Endothelial cell of umbilical vein (primary cell): ENCODE data around the gene STXBP5. TPM values are rescaled to one million over a fixed set of nuclear protein-coding genes. Genes with fewer than 3 reads are reported as not detected.
A peak's percentile ranks its signal among the peaks of the same experiment; 100 is the strongest.

Source experiments
- BruUV-seq: library from RNA; stranded (reverse); fragments of 400-500 nt; replicated peaks from 2 replicates; lab custom pipeline; 2021; lab: Mats Ljungman, UMichigan
- CTCF ChIA-PET: fragments of 300-600, 350-600 bp; sonication (Branson Sonifier 250); formaldehyde crosslinking; loops from one replicate; lab custom pipeline; 2021; ENCODE audit warnings: antibody characterized with exemption, inconsistent platforms; lab: Charles Lee
- POLR2A ChIA-PET: fragments of 300-600, 350-600 bp; sonication (Branson Sonifier 250); formaldehyde crosslinking; loops from one replicate; lab custom pipeline; 2021; ENCODE audit warnings: antibody characterized with exemption, inconsistent platforms; lab: Charles Lee
- DNase-seq: peaks from one replicate; pipeline ENCODE4 v3.0.0-alpha.2; 2011; ENCODE audit warnings: low read depth, low spot score
- FAIRE-seq: peaks from 2 replicates; lab custom pipeline; 2011; peaks lifted over from hg19 to GRCh38; lab: Jason Lieb, UNC
- H2AFZ ChIP-seq: 2 replicates; pipeline ENCODE4 v1.6.0; 2012; ENCODE audit warnings: low read depth, low read length, control low read depth, inconsistent platforms
- H3K27ac ChIP-seq: 2 replicates; pipeline ENCODE4 v1.5.1; 2011; ENCODE audit warnings: low read depth, mild to moderate bottlenecking, control low read depth, low read length, moderate library complexity; ENCODE audit not compliant: insufficient read depth
- H3K27me3 ChIP-seq, 2 experiments: 2 replicates each; pipeline versions ENCODE4 v1.6.0 to v1.6.1; 2011; ENCODE audit warnings: low read length in 2 of 2, mixed read lengths in 1 of 2; ENCODE audit not compliant: control insufficient read depth in 2 of 2, insufficient read depth in 2 of 2
- H3K36me3 ChIP-seq, 2 experiments: 2 replicates in 1 of 2; 3 replicates in 1 of 2; pipeline ENCODE4 v1.5.1; 2011; ENCODE audit warnings: low read length in 2 of 2, mild to moderate bottlenecking in 1 of 2, moderate library complexity in 1 of 2; ENCODE audit not compliant: control insufficient read depth in 2 of 2, insufficient read depth in 2 of 2; ENCODE audit errors: extremely low read depth in 1 of 2
- H3K4me1 ChIP-seq: 3 replicates; pipeline ENCODE4 v1.5.1; 2011; ENCODE audit warnings: mild to moderate bottlenecking, low read length; ENCODE audit not compliant: control insufficient read depth, insufficient read depth; ENCODE audit errors: extremely low read depth
- H3K4me2 ChIP-seq: 2 replicates; pipeline ENCODE4 v1.6.1; 2011; ENCODE audit warnings: low read length, control low read depth, mixed read lengths; ENCODE audit not compliant: insufficient read depth
- H3K4me3 ChIP-seq, 3 experiments: fragments of 200-600 bp in 1 of 3; sonication (generic), shearing (Covaris generic) in 1 of 3; replicated peaks in 1 of 3; 2 replicates each; pipeline ENCODE4 v1.5.1; 2011 to 2016; ENCODE audit warnings: control low read depth in 3 of 3, low read length in 3 of 3, mild to moderate bottlenecking in 2 of 3, inconsistent platforms in 1 of 3, low read depth in 1 of 3, moderate library complexity in 1 of 3; ENCODE audit not compliant: insufficient read depth in 1 of 3
- H3K79me2 ChIP-seq: 2 replicates; pipeline ENCODE4 v1.6.0; 2012; ENCODE audit warnings: low read length, inconsistent platforms; ENCODE audit not compliant: control insufficient read depth, insufficient read depth
- H3K9ac ChIP-seq: replicated peaks from 2 replicates; pipeline ENCODE3; 2011; ENCODE audit warnings: low read length, control low read depth; ENCODE audit not compliant: insufficient read depth; ENCODE audit errors: extremely low read depth
- H3K9me1 ChIP-seq: replicated peaks from 3 replicates; pipeline ENCODE4 v1.6.0; 2011; ENCODE audit warnings: mild to moderate bottlenecking, low read length; ENCODE audit not compliant: control insufficient read depth, insufficient read depth; ENCODE audit errors: extremely low read depth
- H3K9me3 ChIP-seq: replicated peaks from 2 replicates; pipeline ENCODE4 v1.5.1; 2012; ENCODE audit warnings: low read length, inconsistent platforms; ENCODE audit not compliant: control insufficient read depth, insufficient read depth
- H4K20me1 ChIP-seq: replicated peaks from 2 replicates; pipeline ENCODE3; 2011; ENCODE audit warnings: mild to moderate bottlenecking, low read length; ENCODE audit not compliant: control insufficient read depth, insufficient read depth; ENCODE audit errors: extremely low read depth
- CTCF ChIP-seq, 2 donors: IDR thresholded peaks; 1 replicate in 1 of 2; 2 replicates in 1 of 2; pipeline ENCODE4 v1.5.1; 2011; ENCODE audit warnings: low read length in 2 of 2, mild to moderate bottlenecking in 2 of 2, moderate library complexity in 2 of 2, control low read depth in 1 of 2, inconsistent platforms in 1 of 2, low read depth in 1 of 2; ENCODE audit not compliant: insufficient read depth in 1 of 2; ENCODE audit errors: extremely low read depth in 1 of 2
- EZH2 ChIP-seq: IDR thresholded peaks from 2 replicates; pipeline ENCODE4 v1.6.1; 2012; ENCODE audit warnings: borderline replicate concordance, low read depth, mild to moderate bottlenecking, moderate library complexity, low read length, inconsistent platforms; ENCODE audit not compliant: severe bottlenecking
- FOS ChIP-seq: IDR thresholded peaks from 2 replicates; pipeline ENCODE4 v1.6.1; 2011; ENCODE audit warnings: mild to moderate bottlenecking, low read length, moderate library complexity, borderline replicate concordance; ENCODE audit not compliant: insufficient read depth
- GATA2 ChIP-seq: IDR thresholded peaks from 2 replicates; pipeline ENCODE4 v1.7.0; 2011; ENCODE audit warnings: low read depth, mild to moderate bottlenecking, moderate library complexity, mixed read lengths, low read length; ENCODE audit not compliant: insufficient read length, insufficient read depth
- JUN ChIP-seq: IDR thresholded peaks from 2 replicates; pipeline ENCODE4 v1.6.1; 2011; ENCODE audit warnings: borderline replicate concordance, low read depth; ENCODE audit not compliant: insufficient read length, insufficient read depth
- MAX ChIP-seq: IDR thresholded peaks from 2 replicates; pipeline ENCODE4 v1.6.1; 2011; ENCODE audit not compliant: insufficient read depth, insufficient read length
- MYC ChIP-seq: IDR thresholded peaks from one replicate; pipeline ENCODE4 v1.6.1; 2011; ENCODE audit warnings: mild to moderate bottlenecking, low read depth, low read length
- POLR2A ChIP-seq: IDR thresholded peaks from 2 replicates; pipeline ENCODE4 v1.6.1; 2012; ENCODE audit warnings: low read depth, mild to moderate bottlenecking, control low read depth, low read length
- POLR2AphosphoS5 ChIP-seq: IDR thresholded peaks from 2 replicates; pipeline ENCODE4 v1.6.1; 2012; ENCODE audit warnings: low read depth, mild to moderate bottlenecking, control low read depth, low read length, moderate library complexity; ENCODE audit not compliant: insufficient read depth
- dilution Hi-C: fragments of 300-500 bp; cut with MboI; formaldehyde crosslinking; loops from one replicate; pipeline ENCODE4 v1.15.0; 2019; ENCODE audit warnings: low sequenced_read_pairs; ENCODE audit not compliant: extremely low pct_ligation_motif_present
- intact Hi-C: fragments of 100-400 bp; cut with micrococcal nuclease; formaldehyde crosslinking; loops from one replicate; pipeline ENCODE4 v1.10.0; 2022
- polyA plus RNA-seq, 4 experiments: library from polyadenylated mRNA; depleted of rRNA in 3 of 4; stranded (reverse) in 3 of 4; unstranded in 1 of 4; fragments of >200 nt; gene quantifications; 2 replicates each; pipeline versions ENCODE4 v1.2.1 to v1.2.3, GENCODE V29; 2011 to 2012; ENCODE audit warnings: missing spikeins in 1 of 4
- total RNA-seq: library from RNA; stranded (reverse); gene quantifications from 2 replicates; pipeline ENCODE4 v1.2.3, GENCODE V29; 2021

The STXBP5 gene
- total and polyA plus RNA-seq, 2 donors (not counting 3 experiments of a cell fraction or from before 2014, with no cell fraction given): 7.1 to 21.8 TPM

- no TSS peak for BruUV-seq
- Histone ChIP-seq H3K27me3 (no peaks in the 10 kb centered on the region), H3K9me1 (no peaks in the 10 kb centered on the region), H3K4me3 (no peak overlapping the region), H4K20me1 (no peaks in the 10 kb centered on the region), H3K9me3 (no peaks in the 10 kb centered on the region), H3K79me2 (peaks cover 17% of the 10 kb centered on the region), H3K4me2 (no peak overlapping the region), H3K4me1 (no peaks in the 10 kb centered on the region), H3K9ac (no peak overlapping the region), H3K36me3 (no peaks in the 10 kb centered on the region), H2AFZ (no peak overlapping the region), H3K27ac (no peak overlapping the region)
- FAIRE-seq (no peak), DNase-seq (peak; percentile 47)
- ChIA-PET CTCF (interaction anchor here (0.9 to 1.7 kb wide), 5 partner anchors 13 to 364 kb away, joined by 3 to 8 read pairs (median 3); no protein-coding TSS in a partner anchor), POLR2A (no interaction called here)
- peak in 1 of 2 donors; percentile 33 for TF ChIP-seq CTCF (IDR thresholded peaks at IDR 0.05; ENCODE audit: extremely low read depth in 1 of 2, insufficient read depth in 1 of 2, low read depth in 1 of 2, low read length in 2 of 2)
- no peak for TF ChIP-seq MYC
- dilution Hi-C loops: no loop called here
- intact Hi-C loops: loop anchor here (1.0 kb wide), 2 partner anchors 320 to 365 kb away; no protein-coding TSS in a partner anchor
These were observed 18.1 kb downstream of the STXBP5 start for GRCh38 chr6:147222160-147222838.

GRCh38 chr6:147223736-147224135 lies 19.5 kb downstream of the STXBP5 start:
- H3K27me3 ChIP-seq: no peaks in the 10 kb centered on the region

More at GRCh38 chr6:147223736-147224135, 19.5 kb downstream of the STXBP5 start:
- H3K4me2 ChIP-seq: no peak overlapping the region
- H2AFZ ChIP-seq: no peak overlapping the region
- no peak overlapping the region for H3K9ac ChIP-seq
- H4K20me1 ChIP-seq: no peaks in the 10 kb centered on the region
- ChIA-PET POLR2A (no interaction called here), CTCF (interaction anchor here (0.9 to 1.6 kb wide), 2 partner anchors 60 to 322 kb away, joined by 3 to 8 read pairs; no protein-coding TSS in a partner anchor)
- BruUV-seq: no TSS peak
- DNase-seq (no peak), FAIRE-seq (no peak)
- H3K9me1 ChIP-seq: no peaks in the 10 kb centered on the region
- dilution Hi-C loops: no loop called here
- no peak overlapping the region for H3K4me3 ChIP-seq
- H3K4me1 ChIP-seq: no peaks in the 10 kb centered on the region
- no peaks in the 10 kb centered on the region for H3K9me3 ChIP-seq
- H3K27ac ChIP-seq: no peak overlapping the region
- H3K79me2 ChIP-seq: peaks cover 11% of the 10 kb centered on the region
- H3K36me3 ChIP-seq: no peaks in the 10 kb centered on the region
- intact Hi-C loops: no loop called here
- TF ChIP-seq JUN (no peak), FOS (no peak), POLR2AphosphoS5 (no peak), EZH2 (no peak), MYC (no peak), GATA2 (no peak), CTCF (IDR thresholded peaks at IDR 0.05; ENCODE audit: extremely low read depth in 1 of 2, insufficient read depth in 1 of 2, low read depth in 1 of 2, low read length in 2 of 2) (no peak), MAX (no peak), POLR2A (no peak)
